Keratinocyte (primary cell): ENCODE data around the gene C9orf85. TPM values are rescaled to one million over a fixed set of nuclear protein-coding genes. Genes with fewer than 3 reads are reported as not detected.

Source experiments
- DNase-seq: peaks from one replicate; pipeline ENCODE4 v3.0.0-alpha.2; 2011; ENCODE audit warnings: low read depth, missing footprints, low spot score
- FAIRE-seq: peaks from 2 replicates; lab custom pipeline; 2011; peaks lifted over from hg19 to GRCh38; lab: Jason Lieb, UNC
- H2AFZ ChIP-seq: 2 replicates; pipeline ENCODE4 v1.6.0; 2012; ENCODE audit warnings: low read length, control low read depth, inconsistent platforms; ENCODE audit not compliant: control insufficient read depth
- H3K27ac ChIP-seq: 2 replicates; pipeline ENCODE4 v1.5.1; 2011; ENCODE audit warnings: low read length; ENCODE audit not compliant: control insufficient read depth, insufficient read depth
- H3K27me3 ChIP-seq: 3 replicates; pipeline ENCODE4 v1.6.0; 2011; ENCODE audit warnings: low read length; ENCODE audit not compliant: control insufficient read depth, insufficient read depth; ENCODE audit errors: extremely low read depth
- H3K36me3 ChIP-seq, 2 experiments: 2 replicates in 1 of 2; 3 replicates in 1 of 2; pipeline ENCODE4 v1.5.1; 2011; ENCODE audit warnings: low read length in 2 of 2, mild to moderate bottlenecking in 1 of 2; ENCODE audit not compliant: control insufficient read depth in 2 of 2, insufficient read depth in 2 of 2; ENCODE audit errors: extremely low read depth in 1 of 2
- H3K4me1 ChIP-seq: 3 replicates; pipeline ENCODE4 v1.5.1; 2011; ENCODE audit warnings: low read length; ENCODE audit not compliant: control insufficient read depth, insufficient read depth; ENCODE audit errors: extremely low read depth
- H3K4me2 ChIP-seq: 3 replicates; pipeline ENCODE4 v1.6.0; 2011; ENCODE audit warnings: low read depth, low read length; ENCODE audit not compliant: control insufficient read depth, insufficient read depth; ENCODE audit errors: extremely low read depth
- H3K4me3 ChIP-seq, 3 experiments: fragments of 200-600 bp in 1 of 3; sonication (generic) in 1 of 3; 2 replicates in 2 of 3; 3 replicates in 1 of 3; pipeline ENCODE4 v1.5.1; 2011 to 2016; ENCODE audit warnings: low read length in 3 of 3, mild to moderate bottlenecking in 3 of 3, control low read depth in 2 of 3, inconsistent platforms in 1 of 3, low read depth in 1 of 3, mixed read lengths in 1 of 3, mixed run types in 1 of 3, moderate library complexity in 1 of 3; ENCODE audit not compliant: control insufficient read depth in 2 of 3, insufficient read depth in 2 of 3; ENCODE audit errors: extremely low read depth in 1 of 3
- H3K79me2 ChIP-seq: 2 replicates; pipeline ENCODE4 v1.6.0; 2012; ENCODE audit warnings: low read length; ENCODE audit not compliant: control insufficient read depth, insufficient read depth
- H3K9ac ChIP-seq: 3 replicates; pipeline ENCODE4 v1.6.0; 2011; ENCODE audit warnings: low read length; ENCODE audit not compliant: control insufficient read depth, insufficient read depth; ENCODE audit errors: extremely low read depth
- H3K9me1 ChIP-seq: 3 replicates; pipeline ENCODE4 v1.6.0; 2011; ENCODE audit warnings: low read length; ENCODE audit not compliant: control insufficient read depth, insufficient read depth; ENCODE audit errors: extremely low read depth
- H3K9me3 ChIP-seq: 2 replicates; pipeline ENCODE4 v1.5.1; 2012; ENCODE audit warnings: low read depth, low read length; ENCODE audit not compliant: control insufficient read depth
- H4K20me1 ChIP-seq: 3 replicates; pipeline ENCODE4 v1.6.0; 2011; ENCODE audit warnings: low read length; ENCODE audit not compliant: control insufficient read depth, insufficient read depth; ENCODE audit errors: extremely low read depth
- CTCF ChIP-seq, 3 experiments: IDR thresholded peaks in 1 of 3; conservative IDR thresholded peaks in 1 of 3; optimal IDR thresholded peaks in 1 of 3; 2 replicates in 2 of 3; 3 replicates in 1 of 3; pipeline versions ENCODE3 to v1.5.1; 2011; ENCODE audit warnings: low read length in 3 of 3, mild to moderate bottlenecking in 3 of 3, moderate library complexity in 2 of 3, control low read depth in 1 of 3, inconsistent platforms in 1 of 3; ENCODE audit not compliant: insufficient read depth in 2 of 3; ENCODE audit errors: extremely low read depth in 1 of 3
- EZH2 ChIP-seq: IDR thresholded peaks from one replicate; pipeline ENCODE4 v1.6.1; 2012; ENCODE audit warnings: inconsistent platforms, mild to moderate bottlenecking, low read length, moderate library complexity
- dilution Hi-C: fragments of 300-500 bp; cut with MboI; formaldehyde crosslinking; loops from one replicate; pipeline ENCODE4 v1.7.0; 2020; ENCODE audit warnings: low sequenced_read_pairs; ENCODE audit not compliant: extremely low pct_ligation_motif_present
- polyA plus RNA-seq, 5 experiments: library from polyadenylated mRNA; depleted of rRNA in 3 of 5; stranded (reverse) in 3 of 5; stranded (forward) in 1 of 5; unstranded in 1 of 5; fragments of >200 nt; gene quantifications; 1 replicate in 1 of 5; 2 replicates in 3 of 5; 3 replicates in 1 of 5; pipeline versions ENCODE4 v1.2.1 to v1.2.3, GENCODE V29; 2011 to 2012; ENCODE audit warnings: missing spikeins in 2 of 5, low read depth in 1 of 5, low replicate concordance in 1 of 5

Gene C9orf85
- polyA plus RNA-seq, 1 donor (not counting 4 experiments of a cell fraction or from before 2014, with no cell fraction given), result 18.2 TPM

- no peak for DNase-seq
- H3K9me3 ChIP-seq, result no peaks in the 10 kb centered on the region
- H3K36me3 ChIP-seq, result no peaks in the 10 kb centered on the region
- H2AFZ ChIP-seq, result no peak overlapping the region
- no peaks in the 10 kb centered on the region for H4K20me1 ChIP-seq
- H3K4me3 ChIP-seq, result no peak overlapping the region
- dilution Hi-C loops, result no loop called here
- H3K9ac ChIP-seq, result no peak overlapping the region
- H3K79me2 ChIP-seq, result peaks cover 63% of the 10 kb centered on the region
- no peaks in the 10 kb centered on the region for H3K9me1 ChIP-seq
- peaks cover 15% of the 10 kb centered on the region for H3K4me1 ChIP-seq
- H3K27me3 ChIP-seq, result no peaks in the 10 kb centered on the region
- TF ChIP-seq CTCF (optimal IDR thresholded peaks at IDR 0.05 in 1 of 3, IDR thresholded peaks at IDR 0.05 in 1 of 3, conservative IDR thresholded peaks at IDR 0.05 in 1 of 3; ENCODE audit: extremely low read depth in 1 of 3, insufficient read depth in 2 of 3, low read length in 3 of 3), result no peak
- TF ChIP-seq EZH2, result no peak
- H3K4me2 ChIP-seq, result no peak overlapping the region
- no peak overlapping the region for H3K27ac ChIP-seq
- no peak for FAIRE-seq
Measured at GRCh38 chr9:71890042-71890679, 21.3 kb upstream of the C9orf85 start.

- Histone ChIP-seq H3K27me3 (no peaks in the 10 kb centered on the region), H3K9me1 (no peaks in the 10 kb centered on the region), H4K20me1 (no peaks in the 10 kb centered on the region), H3K9ac (no peak overlapping the region), H3K27ac (no peak overlapping the region), H3K4me3 (no peak overlapping the region), H2AFZ (no peak overlapping the region), H3K36me3 (no peaks in the 10 kb centered on the region), H3K4me2 (no peak overlapping the region), H3K4me1 (peaks cover 29% of the 10 kb centered on the region), H3K79me2 (peaks cover 63% of the 10 kb centered on the region), H3K9me3 (no peaks in the 10 kb centered on the region)
- TF ChIP-seq CTCF (optimal IDR thresholded peaks at IDR 0.05 in 1 of 3, IDR thresholded peaks at IDR 0.05 in 1 of 3, conservative IDR thresholded peaks at IDR 0.05 in 1 of 3; ENCODE audit: extremely low read depth in 1 of 3, insufficient read depth in 2 of 3, low read length in 3 of 3) (no peak), EZH2 (no peak)
- FAIRE-seq, result no peak
- dilution Hi-C loops, result no loop called here
- no peak for DNase-seq
Measured at GRCh38 chr9:71891557-71892189, 19.8 kb upstream of the C9orf85 start.
